Measurements from ENCODE around the gene BTG1. TPM values are rescaled to one million over a fixed set of nuclear protein-coding genes. Genes with fewer than 3 reads are reported as not detected.

Gene BTG1
- total and polyA plus RNA-seq, 4 donors: 25.7 to 86.9 (median 63.6) TPM

GRCh38 chr12:92107621-92108131, 38.0 kb downstream of the BTG1 start:
- Histone ChIP-seq H3K9me3 (ENCODE audit: control insufficient read depth, low read length) (no peaks in the 10 kb centered on the region), H3K4me3 (ENCODE audit: low read length in 2 of 2) (no peak overlapping the region), H3K36me3 (ENCODE audit: control insufficient read depth in 1 of 2, insufficient read depth in 2 of 2, low read length in 1 of 2) (no peaks in the 10 kb centered on the region), H3K27me3 (ENCODE audit: control insufficient read depth in 1 of 2, insufficient read depth in 2 of 2, low read length in 1 of 2) (no peaks in the 10 kb centered on the region), H3K27ac (ENCODE audit: low read depth in 1 of 2, low read length in 2 of 2) (no peak overlapping the region), H3K4me1 (ENCODE audit: control insufficient read depth in 1 of 2, insufficient read depth in 2 of 2, low read length in 2 of 2) (no peaks in the 10 kb centered on the region)
- DNase-seq: no peak
- 64 to 66% methylated on average over 7 of the region's 7 CpGs for WGBS, 2 donors
- intact Hi-C loops (cut with DNase I): no loop called here
- no peak for ATAC-seq (ENCODE audit: low FRiP score)

GRCh38 chr12:92107094-92107493, 38.6 kb downstream of the BTG1 start:
- Histone ChIP-seq H3K4me3 (ENCODE audit: low read length in 2 of 2) (no peak overlapping the region), H3K36me3 (ENCODE audit: control insufficient read depth in 1 of 2, insufficient read depth in 2 of 2, low read length in 1 of 2) (no peaks in the 10 kb centered on the region), H3K4me1 (ENCODE audit: control insufficient read depth in 1 of 2, insufficient read depth in 2 of 2, low read length in 2 of 2) (no peaks in the 10 kb centered on the region), H3K9me3 (ENCODE audit: control insufficient read depth, low read length) (no peaks in the 10 kb centered on the region), H3K27me3 (ENCODE audit: control insufficient read depth in 1 of 2, insufficient read depth in 2 of 2, low read length in 1 of 2) (no peaks in the 10 kb centered on the region), H3K27ac (ENCODE audit: low read depth in 1 of 2, low read length in 2 of 2) (no peak overlapping the region)
- ATAC-seq (ENCODE audit: low FRiP score) (no peak), DNase-seq (no peak)
- WGBS, 2 donors: 86 to 87% methylated on average over 4 of the region's 4 CpGs
- intact Hi-C loops (cut with DNase I): no loop called here

GRCh38 chr12:92105676-92106075, 40.0 kb downstream of the BTG1 start:
- Histone ChIP-seq H3K4me3 (ENCODE audit: low read length in 2 of 2) (no peak overlapping the region), H3K27ac (ENCODE audit: low read depth in 1 of 2, low read length in 2 of 2) (no peak overlapping the region), H3K4me1 (ENCODE audit: control insufficient read depth in 1 of 2, insufficient read depth in 2 of 2, low read length in 2 of 2) (no peaks in the 10 kb centered on the region), H3K36me3 (ENCODE audit: control insufficient read depth in 1 of 2, insufficient read depth in 2 of 2, low read length in 1 of 2) (no peaks in the 10 kb centered on the region), H3K9me3 (ENCODE audit: control insufficient read depth, low read length) (no peaks in the 10 kb centered on the region), H3K27me3 (ENCODE audit: control insufficient read depth in 1 of 2, insufficient read depth in 2 of 2, low read length in 1 of 2) (no peaks in the 10 kb centered on the region)
- ATAC-seq (ENCODE audit: low FRiP score) (no peak), DNase-seq (no peak)
- intact Hi-C loops (cut with DNase I): no loop called here
- WGBS, 2 donors: 84 to 85% methylated on average over 5 of the region's 5 CpGs

GRCh38 chr12:92105110-92105509, 40.5 kb downstream of the BTG1 start:
- H3K36me3 ChIP-seq (ENCODE audit: control insufficient read depth in 1 of 2, insufficient read depth in 2 of 2, low read length in 1 of 2): no peaks in the 10 kb centered on the region
- no peaks in the 10 kb centered on the region for H3K27me3 ChIP-seq (ENCODE audit: control insufficient read depth in 1 of 2, insufficient read depth in 2 of 2, low read length in 1 of 2)
- no peak for DNase-seq
- intact Hi-C loops (cut with DNase I): no loop called here
- H3K27ac ChIP-seq (ENCODE audit: low read depth in 1 of 2, low read length in 2 of 2): no peak overlapping the region
- no peak overlapping the region for H3K4me3 ChIP-seq (ENCODE audit: low read length in 2 of 2)
- H3K4me1 ChIP-seq (ENCODE audit: control insufficient read depth in 1 of 2, insufficient read depth in 2 of 2, low read length in 2 of 2): no peaks in the 10 kb centered on the region
- no peaks in the 10 kb centered on the region for H3K9me3 ChIP-seq (ENCODE audit: control insufficient read depth, low read length)
- ATAC-seq (ENCODE audit: low FRiP score): no peak
- WGBS, 2 donors: 98% methylated on average over 2 of the region's 2 CpGs

GRCh38 chr12:92102606-92103005, 43.0 kb downstream of the BTG1 start:
- no peak overlapping the region for H3K4me3 ChIP-seq (ENCODE audit: low read length in 2 of 2)
- H3K27me3 ChIP-seq (ENCODE audit: control insufficient read depth in 1 of 2, insufficient read depth in 2 of 2, low read length in 1 of 2): no peaks in the 10 kb centered on the region
- H3K36me3 ChIP-seq (ENCODE audit: control insufficient read depth in 1 of 2, insufficient read depth in 2 of 2, low read length in 1 of 2): no peaks in the 10 kb centered on the region
- no peak for ATAC-seq (ENCODE audit: low FRiP score)
- no peaks in the 10 kb centered on the region for H3K9me3 ChIP-seq (ENCODE audit: control insufficient read depth, low read length)
- H3K27ac ChIP-seq (ENCODE audit: low read depth in 1 of 2, low read length in 2 of 2): no peak overlapping the region
- 88 to 89% methylated on average over 2 of the region's 2 CpGs for WGBS, 2 donors
- intact Hi-C loops (cut with DNase I): no loop called here
- H3K4me1 ChIP-seq (ENCODE audit: control insufficient read depth in 1 of 2, insufficient read depth in 2 of 2, low read length in 2 of 2): no peaks in the 10 kb centered on the region
- no peak for DNase-seq

GRCh38 chr12:92098594-92099380, 46.9 kb downstream of the BTG1 start:
- no peaks in the 10 kb centered on the region for H3K27me3 ChIP-seq (ENCODE audit: control insufficient read depth in 1 of 2, insufficient read depth in 2 of 2, low read length in 1 of 2)
- H3K4me3 ChIP-seq (ENCODE audit: low read length in 2 of 2): no peak overlapping the region
- intact Hi-C loops (cut with DNase I): no loop called here
- no peak overlapping the region for H3K27ac ChIP-seq (ENCODE audit: low read depth in 1 of 2, low read length in 2 of 2)
- peaks cover 0 to 2% of the 10 kb centered on the region in 2 donors for H3K4me1 ChIP-seq (ENCODE audit: control insufficient read depth in 1 of 2, insufficient read depth in 2 of 2, low read length in 2 of 2)
- no peak for DNase-seq
- no peak for ATAC-seq (ENCODE audit: low FRiP score)
- 85 to 89% methylated on average over 1 of the region's 1 CpG for WGBS, 2 donors
- H3K9me3 ChIP-seq (ENCODE audit: control insufficient read depth, low read length): no peaks in the 10 kb centered on the region
- no peaks in the 10 kb centered on the region for H3K36me3 ChIP-seq (ENCODE audit: control insufficient read depth in 1 of 2, insufficient read depth in 2 of 2, low read length in 1 of 2)

- DNase-seq: no peak
- H3K27me3 ChIP-seq (ENCODE audit: control insufficient read depth in 1 of 2, insufficient read depth in 2 of 2, low read length in 1 of 2): no peaks in the 10 kb centered on the region
- no peaks in the 10 kb centered on the region for H3K9me3 ChIP-seq (ENCODE audit: control insufficient read depth, low read length)
- no peaks in the 10 kb centered on the region for H3K36me3 ChIP-seq (ENCODE audit: control insufficient read depth in 1 of 2, insufficient read depth in 2 of 2, low read length in 1 of 2)
- H3K4me1 ChIP-seq (ENCODE audit: control insufficient read depth in 1 of 2, insufficient read depth in 2 of 2, low read length in 2 of 2): peaks cover 0 to 2% of the 10 kb centered on the region in 2 donors
- no peak for ATAC-seq (ENCODE audit: low FRiP score)
- intact Hi-C loops (cut with DNase I): no loop called here
- 22 to 32% methylated on average over 2 of the region's 2 CpGs for WGBS, 2 donors
- H3K27ac ChIP-seq (ENCODE audit: low read depth in 1 of 2, low read length in 2 of 2): no peak overlapping the region
- H3K4me3 ChIP-seq (ENCODE audit: low read length in 2 of 2): no peak overlapping the region
Measured at GRCh38 chr12:92096346-92097136, 49.1 kb downstream of the BTG1 start.

- DNase-seq (no peak), ATAC-seq (ENCODE audit: low FRiP score) (no peak)
- 16 to 18% methylated on average over 1 of the region's 1 CpG for WGBS, 2 donors
- intact Hi-C loops (cut with DNase I): no loop called here
- Histone ChIP-seq H3K36me3 (ENCODE audit: control insufficient read depth in 1 of 2, insufficient read depth in 2 of 2, low read length in 1 of 2) (no peaks in the 10 kb centered on the region), H3K27me3 (ENCODE audit: control insufficient read depth in 1 of 2, insufficient read depth in 2 of 2, low read length in 1 of 2) (no peaks in the 10 kb centered on the region), H3K4me3 (ENCODE audit: low read length in 2 of 2) (no peak overlapping the region), H3K9me3 (ENCODE audit: control insufficient read depth, low read length) (no peaks in the 10 kb centered on the region), H3K4me1 (ENCODE audit: control insufficient read depth in 1 of 2, insufficient read depth in 2 of 2, low read length in 2 of 2) (peaks cover 0 to 2% of the 10 kb centered on the region in 2 donors), H3K27ac (ENCODE audit: low read depth in 1 of 2, low read length in 2 of 2) (no peak overlapping the region)
Measured at GRCh38 chr12:92094751-92095161, 50.9 kb downstream of the BTG1 start.

Data from aorta (tissue), 5 donors.